ENCODE data around the gene NPR1.
"Not testable (repeated sequence)": the region's sequence is repeated elsewhere in the genome, so short reads cannot be mapped to it uniquely, and the experiment has no call there.

The NPR1 gene

DNA sequence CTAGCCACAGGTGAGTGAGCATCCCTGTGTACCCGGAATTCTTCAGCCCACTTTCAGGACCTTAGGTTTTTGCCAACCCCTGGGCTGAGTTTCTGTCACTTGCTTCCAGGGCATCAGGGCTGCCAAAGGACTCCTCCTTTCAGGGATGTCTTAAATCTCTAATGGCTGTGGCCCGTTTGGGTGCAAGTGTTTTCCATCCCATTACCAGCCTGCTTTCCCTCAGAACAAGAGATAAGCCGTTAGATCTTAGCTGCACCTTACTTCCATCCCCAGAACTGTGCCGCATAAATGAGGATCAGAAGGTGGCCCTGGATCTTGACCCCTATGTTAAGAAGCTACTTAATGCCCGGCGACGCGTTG, 19.3 kb upstream of the NPR1 start:
- DNase-seq (ENCODE audit: low read depth) = no peak
- TF ChIP-seq, protein P1, sequence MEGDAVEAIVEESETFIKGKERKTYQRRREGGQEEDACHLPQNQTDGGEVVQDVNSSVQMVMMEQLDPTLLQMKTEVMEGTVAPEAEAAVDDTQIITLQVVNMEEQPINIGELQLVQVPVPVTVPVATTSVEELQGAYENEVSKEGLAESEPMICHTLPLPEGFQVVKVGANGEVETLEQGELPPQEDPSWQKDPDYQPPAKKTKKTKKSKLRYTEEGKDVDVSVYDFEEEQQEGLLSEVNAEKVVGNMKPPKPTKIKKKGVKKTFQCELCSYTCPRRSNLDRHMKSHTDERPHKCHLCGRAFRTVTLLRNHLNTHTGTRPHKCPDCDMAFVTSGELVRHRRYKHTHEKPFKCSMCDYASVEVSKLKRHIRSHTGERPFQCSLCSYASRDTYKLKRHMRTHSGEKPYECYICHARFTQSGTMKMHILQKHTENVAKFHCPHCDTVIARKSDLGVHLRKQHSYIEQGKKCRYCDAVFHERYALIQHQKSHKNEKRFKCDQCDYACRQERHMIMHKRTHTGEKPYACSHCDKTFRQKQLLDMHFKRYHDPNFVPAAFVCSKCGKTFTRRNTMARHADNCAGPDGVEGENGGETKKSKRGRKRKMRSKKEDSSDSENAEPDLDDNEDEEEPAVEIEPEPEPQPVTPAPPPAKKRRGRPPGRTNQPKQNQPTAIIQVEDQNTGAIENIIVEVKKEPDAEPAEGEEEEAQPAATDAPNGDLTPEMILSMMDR (conservative IDR thresholded peaks at IDR 0.05; ENCODE audit: low read depth, low read length) = no peak
- H3K4me3 ChIP-seq (ENCODE audit: low read length) = peak overlapping the region; percentile 90

DNA sequence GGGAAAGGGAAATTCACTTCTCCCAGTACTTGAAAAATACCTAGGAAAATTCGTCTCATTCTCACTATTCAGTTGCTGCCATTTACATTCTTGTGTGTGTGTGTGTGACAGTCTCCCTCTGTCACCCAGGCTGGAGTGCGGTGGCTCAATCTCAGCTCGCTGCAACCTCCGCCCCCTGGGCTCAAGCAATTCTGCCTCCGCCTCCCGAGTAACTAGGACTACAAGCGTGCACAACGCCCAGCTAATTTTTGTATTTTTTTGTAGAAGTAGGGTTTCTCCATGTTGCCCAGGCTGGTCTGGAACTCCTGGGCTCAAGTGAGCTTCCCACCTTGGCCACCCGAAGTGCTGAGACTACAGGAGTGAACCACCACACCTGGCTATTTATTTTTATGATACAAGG, 18.8 kb upstream of the NPR1 start:
- H3K4me3 ChIP-seq (ENCODE audit: low read length) = peak overlapping the region; percentile 90
- TF ChIP-seq, protein P1 (conservative IDR thresholded peaks at IDR 0.05; ENCODE audit: low read depth, low read length) = no peak
- no peak for DNase-seq (ENCODE audit: low read depth)

DNA sequence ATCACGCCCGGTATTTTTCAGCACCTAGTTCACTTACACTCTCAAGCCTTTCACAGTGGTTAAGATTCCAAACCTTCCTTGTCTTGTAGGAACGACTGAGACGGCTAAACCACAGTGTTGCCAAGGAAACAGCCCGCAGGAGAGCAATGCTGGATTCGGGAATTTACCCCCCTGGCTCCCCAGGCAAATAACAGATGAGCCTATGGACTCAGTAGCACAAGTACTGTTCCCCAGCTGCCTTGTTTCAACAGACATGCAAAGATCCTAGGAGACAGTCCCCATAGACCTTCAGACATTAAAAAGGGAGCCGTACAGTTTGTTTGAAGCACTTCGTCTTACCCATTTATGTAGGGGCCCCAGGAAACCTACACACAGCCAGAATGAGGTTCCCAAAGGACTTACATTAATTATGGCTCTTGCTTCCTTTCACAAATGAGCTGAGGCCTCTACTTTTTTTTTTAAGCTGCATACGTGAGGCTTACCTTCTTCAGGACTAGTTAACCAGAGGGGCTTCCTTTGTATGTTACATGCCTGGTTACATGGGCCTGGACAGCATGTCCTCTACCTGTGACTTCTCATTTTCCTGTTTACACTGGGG, 17.3 kb upstream of the NPR1 start:
- no peak for DNase-seq (ENCODE audit: low read depth)
- TF ChIP-seq, protein P1 (conservative IDR thresholded peaks at IDR 0.05; ENCODE audit: low read depth, low read length) = no peak
- no peak overlapping the region for H3K4me3 ChIP-seq (ENCODE audit: low read length)

DNA sequence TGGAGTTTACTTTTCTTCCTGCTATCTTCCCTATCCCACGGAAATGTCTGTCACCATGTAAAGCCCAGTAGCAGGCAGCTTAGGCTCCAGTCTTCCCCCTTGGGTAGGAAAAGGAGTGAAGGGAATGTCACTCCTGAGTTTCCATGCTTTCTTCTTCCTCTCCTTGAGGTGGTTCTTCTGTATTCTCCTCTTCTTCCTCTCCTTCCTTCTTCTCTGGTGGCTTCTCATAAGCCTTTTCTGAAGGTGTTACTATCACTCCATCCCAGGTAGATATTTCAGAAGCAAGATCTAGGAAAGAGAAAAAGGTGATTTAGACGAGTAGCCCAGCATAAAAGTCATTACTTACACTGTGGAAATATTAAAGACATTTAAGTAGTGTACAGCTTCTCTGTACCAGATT, 16.2 kb upstream of the NPR1 start:
- no peak for DNase-seq (ENCODE audit: low read depth)
- H3K4me3 ChIP-seq (ENCODE audit: low read length) = no peak overlapping the region
- TF ChIP-seq, protein P1 (conservative IDR thresholded peaks at IDR 0.05; ENCODE audit: low read depth, low read length) = no peak

DNA sequence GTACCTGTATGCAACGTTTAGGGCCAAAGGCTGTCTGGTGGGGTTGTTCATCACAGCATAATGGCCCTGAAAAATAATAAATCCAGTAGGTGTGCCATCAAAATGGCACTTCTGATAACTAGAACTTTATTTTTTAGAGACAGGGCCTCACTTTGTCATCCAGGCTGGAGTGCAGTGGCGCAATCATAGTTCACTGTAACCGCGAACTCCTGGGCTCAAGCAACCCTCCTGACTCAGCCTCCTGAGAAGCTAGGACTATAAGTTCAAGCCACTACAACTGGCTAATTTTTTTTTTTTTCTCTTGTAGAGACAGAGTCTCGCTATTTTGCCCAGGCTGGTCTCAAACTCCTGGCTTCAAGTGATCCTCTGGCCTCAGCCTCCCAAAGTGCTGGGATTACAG, 15.3 kb upstream of the NPR1 start:
- no peak overlapping the region for H3K4me3 ChIP-seq (ENCODE audit: low read length)
- DNase-seq (ENCODE audit: low read depth) = no peak
- TF ChIP-seq, protein P1 (conservative IDR thresholded peaks at IDR 0.05; ENCODE audit: low read depth, low read length) = no peak

DNA sequence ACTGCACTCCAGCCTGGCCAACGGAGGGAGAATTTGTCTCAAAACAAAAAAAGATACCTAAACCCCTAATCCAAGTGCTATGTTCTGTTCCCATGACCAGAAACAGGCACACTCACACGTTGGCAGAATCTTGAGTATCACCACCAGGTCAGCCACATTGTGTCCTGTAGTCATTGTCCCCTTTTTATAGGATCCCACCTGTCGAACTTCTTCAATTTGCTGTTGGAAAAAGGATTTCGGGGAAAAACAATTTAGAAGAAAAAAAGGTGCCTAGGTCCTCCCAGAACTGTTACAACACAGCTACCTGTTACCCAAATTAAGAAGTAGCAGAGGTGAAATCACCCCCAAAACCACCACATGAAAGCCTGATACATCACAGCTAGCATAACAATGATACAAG, 11.0 kb upstream of the NPR1 start:
- no peak overlapping the region for H3K4me3 ChIP-seq (ENCODE audit: low read length)
- no peak for DNase-seq (ENCODE audit: low read depth)
- TF ChIP-seq, protein P1 (conservative IDR thresholded peaks at IDR 0.05; ENCODE audit: low read depth, low read length) = no peak

DNA sequence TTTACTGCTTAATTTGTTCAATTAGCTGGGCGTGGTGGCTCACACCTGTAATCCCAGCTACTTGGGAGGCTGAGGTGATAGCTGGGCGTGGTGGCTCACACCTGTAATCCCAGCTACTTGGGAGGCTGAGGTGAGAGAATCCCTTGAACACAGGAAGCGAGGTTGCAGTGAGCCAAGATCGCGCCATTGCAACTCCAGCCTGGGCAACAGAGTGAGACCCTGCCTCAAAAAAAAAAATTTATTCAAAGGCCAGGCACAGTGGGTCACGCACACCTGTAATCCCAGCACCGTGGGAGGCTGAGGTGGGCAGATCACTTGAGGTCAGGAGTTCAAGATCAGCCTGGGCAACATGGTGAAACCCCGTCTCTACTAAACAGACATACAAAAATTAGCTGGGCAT, 9.8 kb upstream of the NPR1 start:
- DNase-seq (ENCODE audit: low read depth); H3K4me3 ChIP-seq (ENCODE audit: low read length): not testable (repeated sequence)

DNA sequence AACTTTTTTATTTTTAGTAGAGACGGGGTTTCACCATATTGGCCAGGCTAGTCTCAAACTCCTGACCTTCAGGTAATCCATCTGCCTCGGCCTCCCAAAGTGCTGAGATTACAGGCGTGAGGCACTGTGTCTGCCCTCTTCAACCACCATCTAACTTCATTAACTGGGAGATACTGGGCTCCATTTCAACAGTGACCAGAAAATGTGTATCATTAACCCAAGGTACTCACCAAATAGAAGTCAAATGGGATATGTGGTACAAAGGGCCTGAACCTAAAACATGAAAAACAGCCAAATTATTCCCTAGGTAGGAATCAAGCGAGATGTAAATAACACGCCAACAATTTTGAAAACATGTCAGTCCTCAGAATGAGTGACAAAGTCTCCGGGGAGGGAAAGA, 8.9 kb upstream of the NPR1 start:
- peak overlapping the region; percentile 97 for H3K4me3 ChIP-seq (ENCODE audit: low read length)
- TF ChIP-seq, protein P1 (conservative IDR thresholded peaks at IDR 0.05; ENCODE audit: low read depth, low read length) = no peak

More for the DNA sequence above, 8.9 kb upstream of the NPR1 start:
- no peak for DNase-seq (ENCODE audit: low read depth)
